ENCODE results near the gene RRAS2.
A peak's percentile ranks its signal among the peaks of the same experiment; 100 is the strongest.
"Not testable (repeated sequence)": the region's sequence is repeated elsewhere in the genome, so short reads cannot be mapped to it uniquely, and the experiment has no call there.

Gene RRAS2

DNA sequence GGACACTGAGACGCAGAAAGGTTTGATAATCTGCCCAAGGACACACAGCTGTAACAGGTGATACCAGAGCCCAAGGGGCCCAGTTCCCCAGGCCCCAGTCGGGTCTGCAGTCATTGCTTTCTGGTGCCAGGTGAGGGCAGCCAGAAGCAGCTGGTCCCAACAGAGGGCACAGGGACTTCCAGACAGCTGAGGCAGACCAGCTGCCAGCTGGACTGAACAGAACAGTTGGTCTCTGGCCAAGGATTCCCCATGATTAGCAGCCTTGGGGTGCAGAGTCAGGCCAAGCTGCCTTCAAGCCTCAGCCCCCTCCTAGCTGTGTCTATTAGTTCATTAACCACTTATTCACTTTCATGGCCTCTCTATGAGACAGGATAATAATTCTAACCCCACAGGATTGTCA, 105.6 kb downstream of the RRAS2 start:
- DNase-seq, result no peak

DNA sequence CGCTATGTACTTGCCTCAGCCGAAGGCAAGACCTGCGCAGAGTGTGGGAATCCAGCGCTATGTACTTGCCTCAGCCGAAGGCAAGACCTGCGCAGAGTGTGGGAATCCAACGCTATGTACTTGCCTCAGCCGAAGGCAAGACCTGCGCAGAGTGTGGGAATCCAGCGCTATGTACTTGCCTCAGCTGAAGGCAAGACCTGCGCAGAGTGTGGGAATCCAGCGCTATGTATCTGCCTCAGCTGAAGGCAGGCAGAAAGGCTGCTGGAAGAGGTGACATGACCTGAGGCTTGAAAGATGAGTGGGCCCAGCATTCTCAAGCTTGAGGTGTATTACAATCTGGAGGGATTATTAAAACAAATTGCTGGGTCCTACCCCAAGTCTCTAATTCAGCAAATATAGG, 106.5 kb downstream of the RRAS2 start:
- DNase-seq, result not testable (repeated sequence)

DNA sequence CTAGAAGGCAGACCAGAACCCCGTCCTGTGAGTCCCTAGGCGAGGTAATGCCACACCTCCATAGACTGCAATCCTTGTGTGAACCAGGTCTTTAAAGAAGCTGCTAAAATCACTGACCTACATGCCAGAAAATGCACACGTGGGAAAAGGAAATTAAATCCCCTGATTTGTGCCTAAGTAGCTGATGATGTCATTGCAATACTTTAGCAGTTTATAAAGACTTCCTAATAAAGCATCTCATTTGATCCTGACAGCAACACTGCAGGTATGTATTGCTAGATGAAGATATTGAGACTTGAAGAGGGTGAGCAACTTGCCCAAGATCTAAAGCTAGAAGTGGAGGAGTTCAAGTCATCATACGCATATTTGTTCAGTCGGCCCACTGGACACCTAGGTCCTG, 107.2 kb downstream of the RRAS2 start:
- DNase-seq, result no peak

DNA sequence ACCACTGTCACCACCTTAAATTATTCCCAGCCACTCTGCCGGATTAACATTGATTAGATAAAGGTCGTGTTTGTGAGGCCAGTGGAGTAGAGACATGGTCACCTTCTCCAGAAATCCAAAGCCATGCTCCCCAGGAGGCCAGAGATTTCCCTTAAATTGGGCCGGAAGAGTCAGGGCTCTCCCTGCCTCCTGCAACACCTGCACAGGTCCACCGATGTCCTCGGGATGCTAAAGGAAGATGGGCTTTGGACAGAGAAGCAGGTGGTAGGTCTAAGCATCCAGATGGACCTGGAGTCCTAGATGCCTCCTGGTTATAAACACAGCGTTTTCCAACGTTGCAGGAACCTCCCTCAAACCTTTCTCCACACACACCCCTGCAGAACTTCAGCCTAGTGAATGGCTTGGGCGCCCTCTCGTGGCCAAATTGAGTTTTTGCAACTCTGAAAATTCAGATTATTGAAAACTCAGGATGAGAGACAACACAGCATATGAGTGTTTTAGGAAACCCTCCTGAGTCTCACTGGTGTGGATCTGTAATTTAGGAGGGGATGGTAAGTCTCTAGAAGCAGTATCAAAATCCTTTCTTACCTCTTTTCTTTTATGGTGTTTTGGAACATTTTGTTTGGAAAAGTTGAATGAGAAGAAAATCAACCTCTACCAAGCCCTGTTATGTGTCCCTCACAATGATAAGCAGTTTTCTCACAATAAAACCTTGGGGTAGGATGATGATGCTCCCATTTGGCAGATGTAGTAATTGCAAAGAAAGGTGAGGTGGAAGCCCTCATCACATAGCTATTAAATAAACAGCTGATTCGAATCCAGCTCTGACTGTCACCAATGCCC, 109.6 kb downstream of the RRAS2 start:
- DNase-seq, result peak; percentile 67

DNA sequence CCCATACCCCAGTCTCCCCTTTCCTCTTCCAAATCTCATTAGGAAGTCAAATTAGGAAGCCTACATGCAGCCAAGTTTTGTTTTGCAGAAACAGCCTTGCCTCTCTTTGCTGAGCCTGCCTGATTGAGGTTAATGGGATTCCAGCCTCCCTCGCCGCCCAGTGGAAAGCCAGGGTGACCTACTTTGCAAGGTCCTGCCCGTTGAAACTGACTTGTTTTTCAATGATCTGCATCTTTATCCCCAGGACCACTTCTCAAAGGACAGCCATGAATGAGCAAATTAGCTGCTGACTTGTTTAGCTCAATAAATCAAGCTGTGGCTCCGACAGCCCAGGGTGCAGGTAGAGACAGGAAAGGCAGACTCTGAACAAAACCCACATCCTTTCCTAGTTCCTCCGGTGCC, 110.4 kb downstream of the RRAS2 start:
- no peak for DNase-seq

DNA sequence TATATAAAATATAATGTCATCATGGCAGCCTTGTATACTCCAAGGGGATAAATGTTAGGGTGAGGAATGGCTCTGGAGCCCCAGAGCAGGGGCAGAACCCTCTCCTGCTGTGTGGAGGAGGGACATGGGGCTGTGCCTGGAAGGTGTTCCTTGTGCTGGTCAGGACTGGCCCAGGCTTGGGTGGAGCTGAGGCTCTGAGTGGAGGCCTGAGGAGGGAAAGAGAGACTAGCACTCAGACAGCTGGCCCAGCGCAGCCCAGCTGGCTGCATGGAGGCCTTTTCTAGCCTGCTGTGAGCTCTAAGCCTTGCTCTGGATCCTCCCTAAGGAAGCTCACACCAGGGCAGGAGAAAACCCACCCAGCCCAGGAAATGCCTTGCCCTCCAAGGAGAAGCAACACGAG, 113.5 kb downstream of the RRAS2 start:
- no peak for DNase-seq

DNA sequence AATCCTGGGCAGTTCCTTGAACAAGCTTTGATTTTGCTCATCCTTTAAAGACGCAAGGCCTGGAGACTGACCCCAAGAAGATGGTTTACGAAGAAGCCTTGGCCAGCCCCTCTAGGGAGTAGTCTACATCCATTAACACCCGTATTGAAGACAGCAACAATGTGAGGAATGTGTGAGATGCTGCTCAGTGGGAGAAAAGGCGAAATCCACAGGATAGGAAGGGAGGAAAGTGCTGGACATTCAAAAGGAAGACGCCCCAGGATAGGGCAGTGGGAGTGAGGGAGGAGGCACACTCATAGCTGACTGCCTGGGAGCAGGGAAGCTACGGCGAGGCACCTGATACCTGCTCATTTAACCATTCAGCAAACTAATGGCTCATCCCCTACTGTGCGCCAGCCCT, 114.1 kb downstream of the RRAS2 start:
- DNase-seq, result no peak

DNA sequence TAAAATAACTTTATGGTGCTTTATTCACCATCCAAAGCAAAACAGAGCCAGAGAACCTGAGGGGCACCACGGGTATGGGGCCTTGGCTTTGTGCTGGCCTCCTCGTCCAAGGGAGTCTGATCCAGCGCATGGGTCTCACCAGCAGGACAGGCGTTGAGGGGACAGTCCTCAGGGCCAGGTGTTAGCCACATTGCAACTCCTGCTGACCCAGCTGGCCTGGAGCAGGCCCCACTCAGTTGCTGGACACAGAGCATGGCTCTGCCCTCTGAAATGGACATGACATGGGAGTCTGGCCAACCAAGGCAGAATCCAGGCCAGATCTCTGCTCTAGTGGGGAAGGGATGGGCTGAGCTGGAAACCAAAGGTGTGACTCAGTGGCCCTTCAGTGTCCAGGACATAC, 116.2 kb downstream of the RRAS2 start:
- DNase-seq, result no peak

DNA sequence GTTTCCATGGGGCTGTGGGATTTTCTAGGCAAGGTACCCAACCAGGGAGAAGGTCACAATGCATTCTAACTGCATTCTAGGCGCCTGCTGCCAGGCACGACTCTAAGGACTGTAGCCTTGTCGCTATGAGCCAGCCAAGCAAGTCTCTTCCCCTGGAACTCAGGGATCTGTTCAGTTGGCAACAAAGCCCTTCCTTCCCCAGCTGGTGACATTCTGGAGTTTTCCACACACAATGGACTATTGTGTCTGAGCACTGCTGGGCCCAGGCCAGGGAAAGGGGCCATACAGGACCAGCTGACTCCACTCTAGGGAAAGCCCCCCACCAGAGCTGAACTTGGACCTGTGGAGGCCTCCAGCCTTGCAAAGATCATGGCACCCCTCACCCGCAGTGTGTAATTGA, 116.8 kb downstream of the RRAS2 start:
- DNase-seq, result no peak

DNA sequence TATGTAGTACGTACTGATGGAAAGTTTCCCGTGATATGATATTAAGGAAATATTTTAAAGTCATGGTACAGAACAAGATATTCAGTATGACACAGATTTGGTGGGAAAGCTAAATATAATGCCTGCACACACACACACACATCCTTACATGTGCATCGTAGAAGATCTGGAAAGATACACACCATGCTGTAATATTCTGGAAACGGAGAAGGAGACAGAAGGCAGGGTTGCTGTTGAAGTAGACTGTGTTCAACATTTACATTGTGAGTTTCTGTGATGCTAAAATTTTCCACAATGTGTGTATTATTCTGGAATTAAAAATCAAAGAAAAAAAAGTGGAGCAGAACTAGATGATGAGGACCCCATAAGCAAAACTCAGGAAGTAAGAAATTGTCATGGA, 118.0 kb downstream of the RRAS2 start:
- no peak for DNase-seq

DNA sequence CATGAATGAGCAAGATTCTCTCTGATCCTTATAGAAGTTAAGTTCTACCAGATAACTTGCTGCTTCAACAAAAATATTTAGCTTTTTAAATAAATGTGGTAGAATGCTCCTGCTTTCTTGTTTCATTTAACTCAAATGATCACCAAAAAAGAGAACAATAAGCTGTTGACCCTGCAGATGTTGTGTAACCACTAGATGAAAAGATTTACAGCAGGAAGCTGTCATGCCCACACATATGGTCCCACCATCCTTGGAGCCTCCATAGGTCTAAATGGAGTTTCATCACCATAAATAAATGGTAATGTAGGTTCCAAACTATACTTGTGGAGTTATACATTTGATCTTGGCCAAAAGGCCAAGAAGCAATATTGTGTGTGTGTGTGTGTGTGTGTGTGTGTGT, 118.8 kb downstream of the RRAS2 start:
- DNase-seq, result no peak

DNA sequence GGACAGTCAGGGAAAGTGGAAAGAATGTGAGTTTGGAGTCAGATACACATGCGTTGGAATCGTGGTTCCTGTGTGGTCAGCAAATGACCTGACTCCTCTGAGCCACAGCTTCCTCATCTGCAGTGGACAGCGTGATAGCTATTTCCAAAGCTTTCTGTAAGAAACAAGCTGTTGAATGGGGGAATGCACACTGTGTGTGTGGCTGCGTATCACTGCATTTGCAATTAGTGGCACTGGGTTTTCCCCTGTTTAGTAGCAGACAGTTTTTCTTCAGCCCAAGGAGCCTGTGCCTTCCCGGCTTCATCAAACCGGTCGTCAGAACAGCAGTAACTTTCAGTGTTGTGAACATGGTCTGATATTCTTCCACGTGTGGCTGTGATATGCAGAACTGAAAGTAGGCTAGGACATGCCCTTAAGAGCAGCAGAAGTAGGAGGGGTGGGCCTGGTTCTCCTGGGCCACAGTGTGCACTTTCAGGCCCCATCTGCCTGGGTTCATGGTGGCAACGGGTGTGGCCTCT, 121.5 kb downstream of the RRAS2 start:
- no peak for DNase-seq

DNA sequence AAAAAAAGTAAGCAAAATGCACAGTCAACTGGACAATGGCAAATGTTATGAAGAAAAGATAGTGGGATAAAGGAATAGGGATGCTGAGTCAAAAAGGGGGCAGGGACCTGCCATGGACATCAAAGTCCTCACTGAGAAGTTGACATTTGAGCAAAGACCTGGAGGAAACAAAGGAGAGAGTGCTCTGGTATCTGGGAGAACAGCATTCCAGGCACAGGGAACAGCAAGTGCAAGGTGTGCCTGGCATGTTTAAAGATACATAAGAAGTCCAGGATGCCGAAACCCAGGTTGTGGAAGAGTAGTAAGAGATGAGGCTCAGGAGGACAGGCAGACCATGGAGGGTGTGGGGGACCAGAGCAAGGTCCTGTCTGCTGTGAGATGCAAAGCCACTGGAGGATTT, 123.3 kb downstream of the RRAS2 start:
- no peak for DNase-seq

DNA sequence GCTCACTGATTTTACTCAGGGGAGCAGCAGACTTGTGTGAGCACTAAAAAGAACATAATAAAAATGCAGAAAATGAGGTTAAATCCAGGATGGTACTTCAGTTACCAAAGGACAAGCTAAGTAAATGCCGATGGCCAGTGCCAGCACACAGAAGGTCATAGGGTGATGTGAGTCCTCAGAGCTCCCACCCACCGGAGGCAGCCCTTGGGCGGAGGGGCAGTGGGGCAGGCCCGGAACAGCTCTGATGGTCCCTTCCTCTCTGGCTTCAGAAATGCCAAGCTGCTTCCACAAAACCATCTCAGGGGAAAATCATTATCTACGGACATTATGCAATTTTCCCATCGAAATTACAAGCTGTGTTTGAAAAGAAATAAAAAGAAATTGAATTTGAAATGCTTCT, 124.5 kb downstream of the RRAS2 start:
- DNase-seq, result no peak

DNA sequence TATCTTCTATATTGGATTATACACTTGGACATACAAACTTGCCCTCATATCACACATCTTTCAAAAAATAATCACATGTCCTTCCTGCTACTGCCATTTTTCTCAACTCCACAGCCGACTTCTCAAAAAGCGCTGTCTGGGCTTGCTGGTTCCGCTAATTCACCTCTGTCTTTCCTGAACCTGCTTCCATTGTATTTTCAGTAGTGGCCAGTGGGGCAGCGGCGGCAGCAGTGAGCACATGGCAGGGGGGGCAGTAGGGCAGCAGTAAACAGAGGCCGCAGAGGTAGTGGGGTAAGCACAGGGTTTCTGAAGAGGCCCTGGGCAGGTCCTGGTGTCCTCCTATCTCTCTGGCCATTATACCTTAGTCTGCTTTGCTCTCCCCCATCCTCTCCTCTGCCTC, 126.3 kb downstream of the RRAS2 start:
- no peak for DNase-seq

DNA sequence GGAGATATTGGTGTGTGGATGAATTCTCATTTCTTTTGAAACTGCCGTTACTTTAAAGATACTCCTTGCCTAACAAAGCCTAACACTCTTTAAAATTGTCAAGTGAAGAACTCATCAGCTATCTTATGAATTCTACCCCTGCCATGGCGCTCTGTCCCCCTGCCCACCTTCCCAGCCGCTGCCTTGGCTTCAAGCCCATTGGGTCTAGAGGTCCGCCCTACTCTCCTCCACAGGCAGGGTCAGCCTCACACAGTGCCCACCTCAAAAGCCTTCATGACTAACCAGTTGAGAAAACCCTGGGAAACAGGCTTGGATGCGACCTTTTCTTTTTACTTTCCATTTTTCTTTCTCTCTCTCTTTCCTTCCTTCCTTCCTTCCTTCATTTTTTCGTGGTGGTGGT, 128.6 kb downstream of the RRAS2 start:
- no peak for DNase-seq

DNA sequence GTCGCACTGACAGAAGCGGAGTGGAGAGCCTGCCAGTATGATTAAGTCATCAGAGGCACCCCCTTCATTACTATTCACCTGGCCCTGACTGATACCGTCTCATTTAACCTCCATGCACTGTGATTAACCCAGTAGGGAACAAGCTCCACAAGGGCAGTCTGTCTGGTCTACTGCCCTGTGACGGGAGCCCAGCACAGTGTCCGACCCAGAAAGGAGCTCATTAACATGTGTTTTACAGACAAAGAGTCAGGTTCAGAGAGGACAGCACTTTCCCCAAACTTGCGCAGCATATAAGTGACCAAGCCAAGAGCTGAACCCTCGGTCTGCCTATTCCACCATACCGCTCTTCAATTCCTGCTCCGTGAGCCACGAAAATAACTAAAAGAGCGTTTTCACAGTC, 129.5 kb downstream of the RRAS2 start:
- no peak for DNase-seq

DNA sequence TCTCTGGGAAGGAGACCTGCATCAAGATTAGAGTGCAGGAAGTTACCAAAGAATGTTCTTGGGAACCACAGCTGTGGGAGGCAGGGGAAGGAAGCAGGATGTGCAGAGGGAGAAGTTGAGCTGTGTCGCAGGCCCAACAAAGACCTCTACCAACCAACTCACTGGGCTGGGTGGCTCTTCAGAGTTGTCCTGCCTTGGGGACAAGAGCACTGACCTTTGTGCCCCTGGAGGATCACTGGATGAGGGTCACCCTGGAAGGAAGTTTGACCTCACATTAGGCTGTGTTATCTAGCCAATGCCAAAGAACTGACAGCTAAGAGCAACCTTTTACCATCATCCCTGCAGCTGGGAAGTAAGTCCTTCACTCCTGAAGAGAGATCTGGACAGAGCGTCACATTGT, 130.6 kb downstream of the RRAS2 start:
- no peak for DNase-seq

All from effector CD4-positive, alpha-beta T cell (primary cell).